Activated CD4-positive, alpha-beta T cell treated with anti-CD3 and anti-CD28 coated beads, Interleukin-2, amount 50 U/mL, for 48 hours (primary cell): ENCODE measurements around the gene VPS8.

Experiments
- DNase-seq, 2 experiments: peaks; one replicate each; pipeline ENCODE4 v3.0.0-alpha.2; 2020

The VPS8 gene

GRCh38 chr3:184785890-184786279 is 26.1 kb upstream of the VPS8 start:
- DNase-seq, result no peak

- DNase-seq, result peak; percentile 15
Observed at GRCh38 chr3:184786280-184786941, 25.6 kb upstream of the VPS8 start.

- DNase-seq, result no peak
Observed at GRCh38 chr3:184788751-184789150, 23.2 kb upstream of the VPS8 start.

GRCh38 chr3:184789314-184789998 is 22.5 kb upstream of the VPS8 start:
- DNase-seq, result no peak

- no peak for DNase-seq
Observed at GRCh38 chr3:184791171-184791570, 20.8 kb upstream of the VPS8 start.

GRCh38 chr3:184795522-184796190 is 16.3 kb upstream of the VPS8 start:
- DNase-seq, result no peak

- DNase-seq, result no peak
Observed at GRCh38 chr3:184796551-184796950, 15.4 kb upstream of the VPS8 start.

- DNase-seq, result no peak
Observed at GRCh38 chr3:184796954-184797353, 15.0 kb upstream of the VPS8 start.

- no peak for DNase-seq
Observed at GRCh38 chr3:184798120-184798519, 13.8 kb upstream of the VPS8 start.

- no peak for DNase-seq
Observed at GRCh38 chr3:184800349-184800930, 11.5 kb upstream of the VPS8 start.

GRCh38 chr3:184801241-184801785 is 10.7 kb upstream of the VPS8 start:
- DNase-seq, result no peak

GRCh38 chr3:184802150-184802549 is 9.8 kb upstream of the VPS8 start:
- DNase-seq, result no peak

GRCh38 chr3:184804801-184805200 is 7.2 kb upstream of the VPS8 start:
- no peak for DNase-seq

GRCh38 chr3:184805351-184806038 is 6.5 kb upstream of the VPS8 start:
- no peak for DNase-seq

GRCh38 chr3:184806567-184807271 is 5.2 kb upstream of the VPS8 start:
- no peak for DNase-seq

GRCh38 chr3:184807549-184807948 is 4.4 kb upstream of the VPS8 start:
- no peak for DNase-seq

- no peak for DNase-seq
Observed at GRCh38 chr3:184808021-184808420, 3.9 kb upstream of the VPS8 start.

- DNase-seq, result no peak
Observed at GRCh38 chr3:184810146-184810545, 1.8 kb upstream of the VPS8 start.

- peak in 1 of 2 experiments; percentile 14 for DNase-seq
Observed at GRCh38 chr3:184811034-184811433, 932 bp upstream of the VPS8 start.

- no peak for DNase-seq
Observed at GRCh38 chr3:184811663-184811998, 335 bp upstream of the VPS8 start.

- DNase-seq, result peak; percentile 12 to 21
Observed at GRCh38 chr3:184812662-184813042, 686 bp downstream of the VPS8 start.

- DNase-seq, result no peak
Observed at GRCh38 chr3:184813357-184813756, 1.4 kb downstream of the VPS8 start.
